Measurements from ENCODE around the gene POLDIP2. TPM values are rescaled to one million over a fixed set of nuclear protein-coding genes. Genes with fewer than 3 reads are reported as not detected.
A peak's percentile ranks its signal among the peaks of the same experiment; 100 is the strongest.

Gene POLDIP2
- total RNA-seq, 2 experiments from 2014 or later = 22.1 to 23.9 TPM

- H3K4me3 ChIP-seq (ENCODE audit: low read length) = no peak overlapping the region
- peaks cover 14% of the 10 kb centered on the region for H3K27me3 Mint-ChIP-seq
- TF ChIP-seq CTCF (IDR thresholded peaks at IDR 0.05) = no peak
- H3K27me3 ChIP-seq (ENCODE audit: control insufficient read depth in 1 of 2, insufficient read depth in 2 of 2, low read length in 2 of 2) = peaks cover 0 to 8% of the 10 kb centered on the region in 2 experiments
- H3K9me3 Mint-ChIP-seq = no peaks in the 10 kb centered on the region
- H3K4me3 Mint-ChIP-seq = no peak overlapping the region
- H3K36me3 ChIP-seq (ENCODE audit: insufficient read depth, low read length) = peaks cover 4% of the 10 kb centered on the region
- H3K27ac ChIP-seq (ENCODE audit: low read depth in 1 of 2, low read length in 2 of 2) = no peak overlapping the region
- H3K36me3 Mint-ChIP-seq (ENCODE audit: low read depth) = no peaks in the 10 kb centered on the region
- H3K4me1 Mint-ChIP-seq (ENCODE audit: low read depth) = peaks cover 5% of the 10 kb centered on the region
- intact Hi-C loops (cut with DNase I, micrococcal nuclease) = no loop called here
- POLR2A ChIA-PET = no interaction called here
- ATAC-seq (ENCODE audit: poor library complexity) = no peak
- H3K4me1 ChIP-seq (ENCODE audit: insufficient read depth, low read length) = peaks cover 24% of the 10 kb centered on the region
- no peak for DNase-seq
- peak overlapping the region; percentile 47 for H3K27ac Mint-ChIP-seq
- no peaks in the 10 kb centered on the region for H3K9me3 ChIP-seq (ENCODE audit: control insufficient read depth in 1 of 2, insufficient read depth in 1 of 2, low read length in 2 of 2)
- CTCF ChIA-PET = no interaction called here
Measured at GRCh38 chr17:28402844-28403243, 45.5 kb upstream of the POLDIP2 start.

- intact Hi-C loops (cut with DNase I, micrococcal nuclease) = no loop called here
- Mint-ChIP-seq H3K27ac (peak overlapping the region; percentile 47), H3K4me1 (ENCODE audit: low read depth) (peaks cover 5% of the 10 kb centered on the region), H3K4me3 (no peak overlapping the region), H3K9me3 (no peaks in the 10 kb centered on the region), H3K36me3 (ENCODE audit: low read depth) (no peaks in the 10 kb centered on the region), H3K27me3 (peaks cover 7% of the 10 kb centered on the region)
- ATAC-seq (ENCODE audit: poor library complexity) (no peak), DNase-seq (no peak)
- H3K4me1 ChIP-seq (ENCODE audit: insufficient read depth, low read length) = peaks cover 24% of the 10 kb centered on the region
- H3K4me3 ChIP-seq (ENCODE audit: low read length) = no peak overlapping the region
- no peak for TF ChIP-seq CTCF (IDR thresholded peaks at IDR 0.05)
- H3K27ac ChIP-seq (ENCODE audit: low read depth in 1 of 2, low read length in 2 of 2) = no peak overlapping the region
- H3K9me3 ChIP-seq (ENCODE audit: control insufficient read depth in 1 of 2, insufficient read depth in 1 of 2, low read length in 2 of 2) = no peaks in the 10 kb centered on the region
- CTCF ChIA-PET = no interaction called here
- POLR2A ChIA-PET = no interaction called here
- peaks cover 0 to 8% of the 10 kb centered on the region in 2 experiments for H3K27me3 ChIP-seq (ENCODE audit: control insufficient read depth in 1 of 2, insufficient read depth in 2 of 2, low read length in 2 of 2)
- peaks cover 8% of the 10 kb centered on the region for H3K36me3 ChIP-seq (ENCODE audit: insufficient read depth, low read length)
Measured at GRCh38 chr17:28402224-28402630, 44.9 kb upstream of the POLDIP2 start.

GRCh38 chr17:28399808-28400207 lies 42.5 kb upstream of the POLDIP2 start:
- Histone ChIP-seq H3K4me1 (ENCODE audit: insufficient read depth, low read length) (peaks cover 6% of the 10 kb centered on the region), H3K4me3 (ENCODE audit: low read length) (no peak overlapping the region), H3K9me3 (ENCODE audit: control insufficient read depth in 1 of 2, insufficient read depth in 1 of 2, low read length in 2 of 2) (no peaks in the 10 kb centered on the region), H3K27me3 (ENCODE audit: control insufficient read depth in 1 of 2, insufficient read depth in 2 of 2, low read length in 2 of 2) (no peaks in the 10 kb centered on the region), H3K27ac (ENCODE audit: low read depth in 1 of 2, low read length in 2 of 2) (no peak overlapping the region), H3K36me3 (ENCODE audit: insufficient read depth, low read length) (peaks cover 27% of the 10 kb centered on the region)
- DNase-seq (no peak), ATAC-seq (ENCODE audit: poor library complexity) (no peak)
- Mint-ChIP-seq H3K9me3 (no peaks in the 10 kb centered on the region), H3K4me1 (ENCODE audit: low read depth) (no peaks in the 10 kb centered on the region), H3K4me3 (no peak overlapping the region), H3K27ac (no peak overlapping the region), H3K36me3 (ENCODE audit: low read depth) (peaks cover 12% of the 10 kb centered on the region), H3K27me3 (no peaks in the 10 kb centered on the region)
- ChIA-PET CTCF (no interaction called here), POLR2A (no interaction called here)
- TF ChIP-seq CTCF (IDR thresholded peaks at IDR 0.05) = no peak
- intact Hi-C loops (cut with DNase I, micrococcal nuclease) = no loop called here

All from CD4-positive, alpha-beta T cell (primary cell).